ENCODE data around the gene BAHCC1.

The BAHCC1 gene

DNA sequence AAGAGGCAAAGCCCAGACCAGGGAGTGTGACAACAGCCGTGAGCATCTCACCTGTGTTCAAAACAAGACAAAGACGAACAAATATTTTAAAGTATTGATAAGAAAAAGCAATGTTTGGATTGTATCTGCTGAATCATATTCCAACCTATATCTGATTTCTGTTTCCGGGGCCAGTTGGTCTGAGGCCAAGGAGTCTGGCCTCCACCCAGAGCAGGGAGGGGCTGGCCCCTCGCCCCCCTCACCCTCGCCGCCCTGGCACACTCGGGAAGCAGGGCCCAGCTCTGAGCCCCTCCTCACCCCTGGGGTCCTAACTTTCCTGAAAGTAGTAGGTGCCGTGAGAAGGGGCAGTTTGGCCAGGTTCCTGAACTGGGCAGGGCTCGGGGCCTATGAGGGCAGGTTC, 69.3 kb downstream of the BAHCC1 start:
- no peak for DNase-seq

DNA sequence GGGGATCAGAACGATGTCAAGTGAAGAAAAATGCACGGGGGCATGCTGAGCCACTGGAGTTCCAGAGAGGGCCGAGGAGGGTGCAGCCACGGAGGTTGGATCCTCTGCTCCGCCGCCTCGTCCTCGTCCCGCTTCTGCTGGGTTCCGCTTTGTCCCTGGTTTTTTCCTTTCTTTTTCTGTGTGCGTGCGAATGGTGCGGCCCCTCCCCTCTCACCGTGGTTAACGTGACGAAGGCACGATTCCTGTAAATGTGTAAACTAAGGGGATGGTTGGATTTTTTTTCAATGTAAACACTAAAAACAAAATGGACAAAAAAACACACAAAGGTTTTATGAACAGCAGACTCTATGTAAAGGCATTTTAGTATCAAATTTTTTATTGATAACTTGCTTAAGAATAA, 70.7 kb downstream of the BAHCC1 start:
- DNase-seq, result no peak

DNA sequence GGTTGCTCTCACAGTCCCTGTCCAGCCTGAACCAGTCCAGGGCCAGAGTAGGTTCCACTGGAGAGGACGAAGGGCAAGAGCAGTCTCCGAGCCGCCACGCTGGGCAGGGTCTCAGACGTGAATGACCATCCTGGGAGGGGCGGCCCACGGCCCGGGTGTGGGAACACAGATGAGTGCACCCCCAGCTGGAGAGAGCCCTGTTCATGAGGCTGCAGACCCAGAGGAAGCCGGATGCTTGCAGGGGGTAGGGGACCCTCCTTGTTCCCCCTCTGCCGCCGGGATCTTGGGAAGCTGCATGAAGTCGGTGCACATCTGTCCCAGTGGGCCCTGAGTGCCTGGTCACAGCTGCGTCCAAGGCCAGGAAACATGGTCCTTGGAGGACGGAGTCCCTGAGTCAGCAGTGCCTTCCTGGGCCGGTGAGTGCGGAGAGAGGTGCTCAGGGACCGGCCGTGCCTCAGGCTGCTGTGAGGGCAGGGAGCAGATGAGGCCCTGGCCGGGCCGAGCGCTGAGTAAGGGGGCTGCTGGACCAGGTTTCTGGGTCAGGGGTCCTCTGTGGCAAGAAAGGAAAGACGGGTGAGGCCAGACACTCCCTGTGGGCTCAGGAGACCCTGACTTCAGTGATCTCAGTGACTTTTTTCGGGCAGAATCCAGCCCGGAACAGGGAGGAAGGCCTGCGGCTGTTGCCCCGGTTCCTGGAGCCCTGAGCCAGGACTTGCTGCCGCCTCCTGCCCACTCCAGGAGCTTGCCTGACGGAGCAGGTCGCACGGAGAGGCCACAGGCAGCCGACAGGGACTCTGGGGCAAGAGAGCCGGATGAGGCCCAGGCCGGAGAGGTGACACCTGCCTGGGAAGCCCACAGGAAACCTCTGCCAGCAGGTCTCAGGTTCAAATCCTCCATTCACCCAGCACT, 71.6 kb downstream of the BAHCC1 start:
- DNase-seq, result no peak

DNA sequence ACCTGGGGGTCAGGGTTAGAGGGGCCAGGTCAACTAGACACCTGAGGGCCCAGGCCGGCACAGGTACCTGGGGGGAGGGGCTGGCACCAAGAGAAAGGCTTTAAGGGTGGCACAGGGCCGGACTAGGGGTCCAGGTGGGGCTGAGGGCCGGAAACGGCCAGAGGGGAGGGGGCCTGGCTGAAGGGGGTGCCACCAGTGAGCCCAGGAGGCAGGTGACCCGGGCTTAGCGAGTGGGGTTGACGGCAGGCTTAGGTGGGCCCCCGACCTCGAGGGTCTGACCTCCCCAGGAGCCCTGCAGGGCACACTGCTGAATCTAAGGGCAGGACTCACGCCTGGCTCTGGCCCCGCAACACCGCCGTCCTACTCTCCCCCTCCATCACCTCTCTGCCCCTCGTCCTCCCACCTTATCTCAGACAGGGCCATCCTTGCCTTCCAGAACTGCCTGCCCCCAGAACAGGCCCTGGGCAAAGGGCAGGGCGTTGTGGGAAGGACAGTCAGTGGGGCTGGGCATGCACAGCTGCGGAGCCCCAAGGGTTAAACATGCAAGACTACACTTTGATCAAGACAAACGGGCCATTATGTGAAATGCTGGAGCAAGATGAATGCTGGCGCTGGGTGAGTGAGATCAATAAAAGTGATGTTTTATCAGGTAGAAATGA, 73.0 kb downstream of the BAHCC1 start:
- DNase-seq, result no peak

DNA sequence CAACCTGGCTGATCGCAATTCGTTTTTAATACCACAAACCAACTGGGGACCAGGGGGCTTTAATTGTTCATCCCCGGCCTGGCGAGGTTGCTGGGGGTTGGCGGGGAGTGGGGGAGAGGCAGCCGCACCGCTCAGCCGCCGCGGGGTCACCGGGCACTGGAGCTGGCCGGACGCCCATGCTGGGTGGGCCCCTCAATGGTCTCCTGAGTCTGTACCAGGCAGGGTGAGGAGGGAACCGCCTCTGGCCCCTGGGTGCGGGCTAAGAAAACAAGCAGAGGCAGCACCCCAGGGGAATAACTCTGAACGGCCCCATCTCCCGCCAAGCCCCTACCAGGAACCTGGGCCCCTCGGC, 73.5 kb downstream of the BAHCC1 start:
- DNase-seq, result no peak

DNA sequence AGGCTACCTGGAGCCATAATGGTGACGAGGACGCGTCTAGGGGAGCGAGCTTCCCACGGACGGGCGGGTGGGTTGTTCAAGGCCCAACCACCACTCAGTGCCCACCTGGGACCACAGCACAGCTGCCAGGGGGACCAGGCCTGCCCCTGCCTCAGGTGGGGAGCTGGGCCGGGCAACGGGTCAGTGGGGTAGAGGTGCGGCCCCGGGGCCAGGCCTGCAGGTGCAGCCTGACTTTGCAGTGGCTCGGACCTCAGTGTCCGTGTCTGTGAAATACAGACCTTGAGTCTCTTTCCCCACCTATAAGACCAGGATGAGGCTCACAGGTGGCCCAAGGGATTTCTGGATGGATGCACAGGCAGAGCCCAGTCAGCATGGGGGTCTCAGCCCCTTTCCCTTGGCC, 74.0 kb downstream of the BAHCC1 start:
- no peak for DNase-seq

DNA sequence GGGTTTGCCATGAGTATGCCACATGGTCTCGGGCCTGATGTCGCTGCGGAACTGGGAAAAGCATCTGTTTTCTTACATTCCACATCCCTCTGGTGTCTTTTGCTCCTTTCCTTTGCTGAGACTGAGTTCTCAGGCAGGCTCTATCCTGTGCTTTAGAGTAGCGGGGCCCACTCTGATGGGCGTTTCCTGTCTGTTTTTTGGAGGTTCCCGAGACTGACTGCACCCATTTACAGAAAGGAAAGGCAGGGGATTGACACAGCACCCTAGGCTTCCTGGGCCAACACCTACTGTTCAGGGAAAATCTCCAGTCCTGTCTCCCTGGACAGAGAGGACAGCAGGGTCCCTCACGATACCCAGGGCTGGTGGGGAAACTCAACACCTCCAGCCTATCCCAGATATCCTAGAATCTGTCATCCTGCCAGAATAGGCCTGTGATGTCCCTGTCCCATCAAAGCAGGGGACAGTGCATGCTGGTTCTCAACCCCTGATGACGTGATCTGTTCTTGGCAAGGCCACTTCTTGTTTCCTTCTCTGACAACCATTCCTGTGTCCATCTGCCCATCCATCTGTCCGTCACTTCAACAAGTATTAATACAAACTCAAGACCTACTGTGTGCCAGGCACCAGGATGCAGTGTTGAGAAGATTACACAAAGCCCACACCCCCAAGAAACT, 75.2 kb downstream of the BAHCC1 start:
- no peak for DNase-seq

DNA sequence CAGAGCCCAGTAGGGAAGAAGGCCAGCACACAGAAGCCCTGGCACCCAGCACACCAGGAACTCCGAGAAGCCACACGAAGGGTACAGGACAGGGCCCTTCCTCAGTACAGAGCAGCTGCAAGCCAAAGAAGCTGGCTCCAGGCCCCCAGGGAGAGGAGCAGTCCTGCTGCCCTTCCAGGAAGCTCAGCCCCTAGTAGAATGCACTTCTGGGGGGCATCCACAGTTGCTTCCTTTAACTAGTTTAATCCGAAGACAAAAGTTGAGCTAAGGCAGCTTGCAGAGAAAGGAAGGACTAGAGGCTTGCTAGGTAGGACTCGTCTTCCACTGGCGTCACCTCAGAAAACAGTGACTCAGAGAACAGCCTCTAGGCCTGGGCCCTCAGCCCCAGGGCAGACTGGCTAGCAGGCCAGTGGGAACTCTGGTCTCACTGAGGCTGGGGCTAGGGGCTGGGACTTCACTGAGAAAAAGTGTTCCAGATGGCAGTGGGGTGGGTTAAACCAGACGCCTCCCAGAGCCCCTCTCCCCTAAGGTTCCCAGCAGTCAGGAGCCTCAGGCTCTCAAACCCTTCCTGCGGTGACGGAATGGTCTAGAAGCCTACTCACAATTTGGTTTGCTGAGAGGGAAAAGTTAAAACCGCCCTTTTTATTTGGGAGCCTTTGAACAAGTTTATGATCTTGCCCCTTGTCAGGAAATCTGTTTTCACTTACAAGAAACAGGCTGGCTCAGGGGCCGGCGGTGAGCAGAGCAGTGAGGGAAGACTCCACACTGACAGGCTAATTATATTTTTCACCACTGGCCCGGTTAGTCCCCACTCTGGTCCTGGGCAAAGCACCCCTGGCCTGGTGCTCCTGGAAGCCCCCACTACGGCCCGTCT, 75.9 kb downstream of the BAHCC1 start:
- no peak for DNase-seq

DNA sequence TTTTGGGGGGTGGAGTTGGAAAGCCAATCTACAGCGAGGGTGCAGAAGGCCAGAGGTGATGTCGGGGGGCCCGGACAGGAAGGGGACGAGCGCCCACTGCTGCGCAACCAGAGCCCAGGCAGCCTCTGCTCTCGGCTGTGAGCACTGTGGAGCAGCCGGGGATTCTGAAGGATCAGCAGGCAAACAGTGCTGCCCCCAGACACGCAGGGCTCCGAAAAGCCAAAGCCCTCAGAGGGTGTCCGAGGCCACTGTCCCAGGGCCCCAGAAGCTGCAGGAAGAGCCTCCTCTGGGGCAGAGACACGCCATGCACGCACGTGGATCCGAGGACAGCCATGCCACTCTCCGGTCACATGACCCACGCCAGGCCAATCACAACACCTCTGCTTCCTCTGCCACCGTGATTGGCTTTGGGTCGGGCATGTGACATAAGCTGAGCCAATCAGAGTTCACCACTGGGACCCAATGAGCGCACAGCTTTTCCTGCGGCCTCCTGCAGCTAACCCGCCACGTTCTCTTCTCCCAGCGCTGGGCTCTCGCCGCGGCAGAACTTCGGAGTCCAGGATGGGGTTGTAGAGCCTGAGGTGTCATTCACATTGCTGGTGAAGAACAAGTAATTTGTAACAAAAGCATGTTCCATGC, 76.7 kb downstream of the BAHCC1 start:
- no peak for DNase-seq

DNA sequence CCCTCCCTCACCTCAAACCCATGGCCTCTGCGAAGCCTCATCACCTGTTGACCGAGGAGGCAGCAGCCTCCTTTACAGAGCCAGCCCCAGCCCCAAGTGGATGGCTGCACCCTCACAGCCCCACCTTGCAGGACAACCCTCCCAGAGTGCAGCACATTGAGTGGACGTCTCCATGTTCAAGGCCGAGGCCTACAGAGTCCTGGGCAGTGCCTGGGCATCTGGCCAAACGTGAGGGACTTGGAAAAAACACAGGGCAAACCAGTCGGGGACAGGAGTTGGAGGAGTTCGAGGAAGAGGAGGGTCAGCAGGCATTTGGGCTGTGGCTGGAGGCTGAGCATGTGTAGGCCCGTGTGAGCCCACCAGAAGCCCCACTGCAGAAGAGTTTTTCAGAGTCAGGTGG, 77.8 kb downstream of the BAHCC1 start:
- DNase-seq, result no peak

DNA sequence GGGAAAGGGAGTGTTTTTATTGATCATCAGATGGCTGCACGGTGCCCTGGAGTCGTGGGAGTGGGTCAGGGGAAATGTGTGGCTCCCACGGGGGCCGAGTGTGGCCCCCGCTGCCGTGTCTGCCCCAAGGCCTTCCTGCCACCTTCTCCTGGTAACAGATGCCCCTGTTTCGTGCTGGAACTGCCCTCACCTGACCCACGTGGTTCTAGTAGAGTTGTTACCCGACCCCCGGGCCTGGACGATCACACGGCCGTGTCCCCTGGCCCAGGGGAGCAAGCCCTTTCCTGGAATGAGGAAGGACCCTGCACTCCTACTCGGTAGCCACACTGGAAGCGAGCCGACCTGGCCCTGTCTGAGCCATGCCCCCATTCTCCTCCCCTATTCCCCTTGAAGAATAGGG, 79.7 kb downstream of the BAHCC1 start:
- DNase-seq, result no peak

DNA sequence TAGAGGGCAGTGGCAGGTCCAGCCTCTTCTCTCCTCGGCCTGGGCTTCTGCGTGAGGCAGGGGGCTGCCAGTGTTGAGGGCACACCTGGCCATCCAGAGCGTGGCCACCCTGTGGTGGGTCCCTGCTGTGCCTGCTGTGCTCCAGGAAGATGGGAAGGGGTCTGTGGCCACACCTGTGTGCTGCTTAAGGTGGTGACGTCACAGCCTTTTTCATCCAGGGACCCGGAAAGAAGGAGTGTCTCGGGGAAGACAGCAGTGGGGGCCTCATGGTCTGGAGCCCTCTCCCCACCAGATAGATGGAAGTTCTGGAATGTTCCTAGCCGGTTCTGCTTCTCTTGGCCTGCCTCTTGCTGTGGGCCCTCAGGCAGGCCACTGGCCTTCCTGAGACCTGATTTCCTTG, 80.8 kb downstream of the BAHCC1 start:
- DNase-seq, result no peak

DNA sequence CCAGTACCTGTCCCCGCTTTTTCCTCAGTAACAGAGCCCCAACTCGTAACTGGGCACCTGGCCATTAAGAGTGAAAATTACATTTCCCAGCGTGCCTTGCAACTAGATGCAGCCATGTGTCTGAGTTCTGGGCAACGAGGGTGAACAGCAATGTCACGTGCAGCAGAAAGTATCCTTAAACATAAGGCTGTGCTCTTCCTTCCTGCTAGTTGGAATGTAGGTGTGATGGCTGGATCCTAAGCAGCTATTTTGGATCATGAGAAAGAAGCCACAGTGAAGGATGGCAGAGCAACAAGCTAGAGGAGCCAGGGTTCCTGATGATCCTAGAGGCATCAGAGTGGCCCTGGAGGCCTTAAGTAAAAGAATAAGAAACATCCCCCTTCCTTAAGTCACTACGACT, 81.4 kb downstream of the BAHCC1 start:
- DNase-seq, result no peak

DNA sequence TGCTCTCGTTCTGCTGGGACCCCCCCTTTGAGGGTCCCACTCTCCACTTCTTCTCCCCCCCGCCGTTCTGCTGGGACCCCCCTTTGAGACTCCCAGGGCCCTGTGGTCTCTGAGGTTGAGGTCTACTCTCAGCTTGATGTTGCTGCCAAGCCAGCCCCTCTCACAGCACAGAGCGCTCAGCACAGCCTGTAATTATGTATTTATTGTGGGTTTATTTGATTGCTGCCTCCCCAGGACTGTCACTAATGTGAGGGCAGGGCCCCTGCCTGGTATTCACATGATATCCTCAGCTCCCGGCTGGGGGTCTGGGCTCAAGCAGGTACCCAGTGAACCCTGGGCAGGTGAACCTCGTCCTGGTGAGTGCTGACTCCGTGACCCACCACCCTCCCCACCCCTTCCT, 81.9 kb downstream of the BAHCC1 start:
- no peak for DNase-seq

DNA sequence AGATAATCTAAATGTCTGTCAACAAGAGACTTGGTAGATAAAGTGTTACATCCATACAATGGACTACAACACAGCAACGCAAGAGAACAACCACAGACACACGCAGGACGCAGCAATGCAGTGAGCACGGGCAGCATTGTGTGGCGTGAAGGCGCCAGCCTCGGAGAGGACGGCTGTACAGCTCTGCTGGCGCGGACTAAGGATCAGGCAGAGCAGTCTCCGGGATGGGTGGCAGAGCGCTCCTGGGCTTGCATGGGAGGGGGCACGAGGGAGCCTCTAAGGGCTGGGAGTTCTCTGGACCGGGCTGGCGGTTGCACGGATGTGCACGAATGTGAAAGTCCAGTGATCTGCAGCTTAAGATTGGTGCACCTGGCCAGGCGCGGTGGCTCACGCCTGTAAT, 82.9 kb downstream of the BAHCC1 start:
- no peak for DNase-seq

DNA sequence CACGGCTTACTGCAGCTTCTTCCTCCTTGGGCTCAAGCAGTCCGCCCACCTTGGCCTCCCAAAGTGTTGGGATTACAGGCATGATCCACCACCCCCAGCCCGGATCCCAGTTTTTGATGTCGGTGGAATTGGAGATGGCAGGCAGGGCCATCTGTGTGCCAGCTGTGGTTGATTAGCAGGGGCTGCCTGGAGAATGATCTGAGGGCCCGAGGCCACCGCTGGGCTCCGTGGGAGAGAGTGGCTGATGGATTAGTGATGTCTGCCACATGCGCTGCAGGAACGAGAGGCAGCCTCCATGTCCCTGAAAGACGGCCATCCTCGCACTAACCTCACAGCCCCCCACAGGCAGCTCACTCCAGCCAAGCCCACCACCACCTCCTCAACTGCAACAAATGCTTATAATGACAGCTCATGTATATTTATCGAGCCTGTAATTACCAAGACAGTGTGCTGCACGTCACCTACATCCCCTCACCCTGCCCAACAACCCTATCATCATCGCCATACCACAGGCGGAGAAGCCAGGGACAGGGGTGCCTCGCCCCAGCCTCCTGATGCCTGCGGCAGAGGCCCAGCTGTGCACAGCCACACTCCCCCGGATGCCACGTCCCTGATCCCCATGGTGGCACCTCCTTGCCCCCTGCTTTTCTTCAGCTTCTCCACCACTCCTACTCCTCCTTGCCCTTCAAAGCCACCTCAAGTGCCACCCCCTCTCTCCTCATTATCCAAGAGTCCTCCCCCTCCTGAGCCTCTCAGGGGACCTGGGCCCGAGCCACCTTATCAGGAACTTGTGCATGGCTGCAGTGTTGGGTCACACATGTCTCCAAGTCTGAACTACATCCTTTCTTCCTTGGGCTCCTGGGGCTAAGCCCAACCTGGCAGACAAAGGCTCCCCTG, 84.2 kb downstream of the BAHCC1 start:
- DNase-seq, result no peak

DNA sequence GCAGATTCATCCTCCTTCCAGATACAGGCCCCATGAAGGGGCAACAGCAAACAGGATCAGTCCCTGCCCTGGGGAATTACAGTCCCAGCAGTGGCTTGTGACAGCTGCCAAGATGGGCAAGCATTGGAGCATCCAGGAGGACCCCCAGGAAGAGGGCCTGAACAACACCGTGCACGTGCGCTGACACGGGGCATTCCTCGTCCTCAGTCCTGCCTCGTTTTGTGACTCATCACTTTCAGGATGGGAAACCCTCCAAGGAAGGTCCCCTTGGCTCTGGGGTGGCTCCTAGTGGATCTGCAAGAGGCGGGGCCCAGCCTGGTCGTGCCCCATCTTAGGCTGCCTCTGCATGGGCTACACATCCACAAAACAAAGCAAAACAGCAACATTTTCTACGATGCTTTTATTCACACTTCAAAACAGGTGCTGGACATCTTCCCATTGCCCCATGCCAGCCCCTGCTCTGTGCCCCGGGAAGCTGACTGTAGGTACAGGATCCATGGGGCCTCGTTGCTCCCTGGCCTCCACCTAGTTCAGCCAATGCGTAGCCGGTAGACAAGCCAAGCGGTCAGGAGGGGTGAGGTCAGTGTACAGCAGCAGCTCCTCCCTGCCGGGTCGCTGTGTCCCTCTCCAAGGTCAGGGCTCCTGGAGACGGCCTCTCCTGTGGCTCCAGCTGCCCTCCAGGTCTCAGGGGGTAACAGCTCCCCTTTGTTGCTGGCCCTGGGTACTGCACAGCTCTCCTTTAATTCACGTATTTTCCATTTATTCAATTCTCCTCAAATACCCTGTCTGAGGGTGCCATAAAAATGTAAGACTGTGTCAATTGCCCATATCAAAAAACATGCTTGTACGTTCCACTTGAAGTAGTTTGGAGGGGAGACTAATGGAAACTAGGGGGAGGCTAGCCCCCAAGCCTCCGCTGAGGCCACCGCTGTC, 85.1 kb downstream of the BAHCC1 start:
- no peak for DNase-seq

DNA sequence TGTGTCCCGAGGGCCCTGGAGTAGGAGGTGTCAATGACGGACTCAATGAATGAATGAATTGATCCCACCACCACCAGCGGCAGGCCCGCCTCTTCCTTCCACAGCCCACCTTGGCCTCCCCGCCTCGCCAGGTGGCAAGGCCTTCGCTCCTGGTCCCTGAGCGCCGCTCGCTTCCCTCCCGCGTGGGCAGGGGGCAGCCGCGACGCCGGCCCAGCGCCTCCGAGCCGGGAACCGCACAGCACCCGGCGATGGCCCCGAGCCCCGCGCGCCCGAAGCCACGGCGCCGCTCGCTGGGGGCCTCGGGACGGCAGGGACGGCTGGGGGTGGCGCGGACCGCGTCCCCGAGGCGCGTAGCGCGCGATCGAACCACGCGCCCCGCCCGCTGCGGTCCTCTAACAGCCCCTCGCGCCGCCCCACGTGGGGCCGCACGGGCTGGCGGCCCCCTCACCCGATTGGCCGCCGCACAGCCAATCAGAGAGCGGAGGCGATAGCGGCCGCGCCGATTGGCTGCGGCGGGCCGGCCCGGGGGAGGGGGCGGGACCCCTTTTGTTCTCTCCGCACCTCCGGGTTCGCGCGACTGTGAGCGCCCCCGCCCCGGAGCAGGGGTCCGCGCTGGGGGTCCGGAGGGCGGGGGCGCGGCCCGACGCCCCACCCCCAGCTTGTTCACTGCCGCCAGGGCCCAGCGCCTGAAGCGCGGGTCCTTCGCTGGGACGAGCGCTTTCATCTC, 86.0 kb downstream of the BAHCC1 start:
- DNase-seq, result peak; percentile 74

DNA sequence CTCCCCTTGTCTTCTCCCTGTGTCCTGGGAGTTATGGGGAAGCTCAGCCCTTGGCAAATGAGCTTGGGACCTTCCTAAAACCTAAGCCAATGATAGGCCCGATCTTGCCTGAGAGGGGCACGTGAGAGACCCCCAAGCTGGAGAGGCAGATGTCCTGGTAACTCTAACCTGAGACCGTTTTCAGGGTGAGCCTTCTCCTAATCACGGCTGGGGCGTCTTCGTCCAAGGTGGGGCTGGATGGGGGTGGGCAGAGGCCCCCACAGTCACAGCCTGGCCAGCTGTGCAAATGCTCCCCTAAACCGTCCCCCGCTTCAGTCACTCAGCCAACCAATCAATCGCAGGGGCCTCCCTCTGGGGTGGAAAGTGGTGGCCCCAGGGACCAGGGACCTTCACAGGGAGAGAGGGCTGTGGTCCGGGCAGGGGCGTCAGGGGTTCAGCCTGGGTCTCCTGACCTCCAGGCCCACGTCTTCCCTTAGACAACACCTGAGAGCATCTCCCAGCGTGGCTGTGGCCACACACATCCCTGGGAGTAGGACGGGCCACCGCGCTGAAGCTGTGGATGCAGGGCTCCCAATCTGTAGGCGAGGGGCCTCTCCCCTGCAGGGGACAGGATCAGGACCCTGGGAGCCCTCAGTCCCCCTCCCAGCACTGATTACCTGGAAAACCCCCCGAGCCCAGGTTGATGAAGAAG, 86.7 kb downstream of the BAHCC1 start:
- no peak for DNase-seq

All from CD4-positive, alpha-beta T cell treated with Interleukin-12 subunit alpha and Interleukin-12 subunit beta, for 1 hour (primary cell).